HepG2 (cell line): ENCODE measurements around the gene CCNJL. TPM values are rescaled to one million over a fixed set of nuclear protein-coding genes. Genes with fewer than 3 reads are reported as not detected.

Source experiments
- ARNT2 ChIP-seq: sonication (generic); formaldehyde crosslinking; IDR thresholded peaks from 2 replicates; pipeline ENCODE4 v1.8.0; 2022; ENCODE audit warnings: mild to moderate bottlenecking, low read depth, missing genetic modification reagents, moderate library complexity
- EEA1 ChIP-seq: sonication (generic); formaldehyde crosslinking; IDR thresholded peaks from 2 replicates; pipeline ENCODE4 v1.5.1; 2020; ENCODE audit warnings: mild to moderate bottlenecking, missing genetic modification reagents, borderline replicate concordance
- FOXK1 ChIP-seq: sonication (generic); formaldehyde crosslinking; IDR thresholded peaks from 2 replicates; pipeline ENCODE4 v1.4.0; 2020; ENCODE audit warnings: low read depth, missing genetic modification reagents, borderline replicate concordance
- HDAC1 ChIP-seq: sonication (generic); formaldehyde crosslinking; IDR thresholded peaks from 2 replicates; pipeline ENCODE4 v1.5.1; 2020; ENCODE audit warnings: mild to moderate bottlenecking, missing genetic modification reagents
- KDM6A ChIP-seq: IDR thresholded peaks from 2 replicates; pipeline ENCODE4 v1.6.1; 2016; ENCODE audit warnings: low read depth
- MLLT10 ChIP-seq: sonication (generic); formaldehyde crosslinking; IDR thresholded peaks from 2 replicates; pipeline ENCODE4 v1.4.0; 2020; ENCODE audit warnings: missing genetic modification reagents
- NRL ChIP-seq: sonication (generic); formaldehyde crosslinking; IDR thresholded peaks from 2 replicates; pipeline ENCODE4 v1.5.0; 2020; ENCODE audit warnings: missing genetic modification reagents, mild to moderate bottlenecking, moderate library complexity, borderline replicate concordance
- POLR2G ChIP-seq: fragments of 200-400 bp; formaldehyde crosslinking; IDR thresholded peaks from 2 replicates; pipeline ENCODE4 v1.6.1; 2018; ENCODE audit warnings: mild to moderate bottlenecking, low read depth, low read length, moderate library complexity
- SAP130 ChIP-seq: IDR thresholded peaks from 2 replicates; pipeline ENCODE4 v1.6.1; 2016; ENCODE audit warnings: low read depth
- SP4 ChIP-seq: sonication (generic); formaldehyde crosslinking; IDR thresholded peaks from 2 replicates; pipeline ENCODE4 v1.8.1; 2023; ENCODE audit warnings: mild to moderate bottlenecking, missing genetic modification reagents
- U2AF2 ChIP-seq: fragments of 200-400 bp; formaldehyde crosslinking; IDR thresholded peaks from 2 replicates; pipeline ENCODE4 v1.6.1; 2017; ENCODE audit warnings: low read depth, mild to moderate bottlenecking, low read length
- ZNF180 ChIP-seq: sonication (generic); formaldehyde crosslinking; IDR thresholded peaks from 2 replicates; pipeline ENCODE4 v1.4.0; 2020; ENCODE audit warnings: low read depth, missing genetic modification reagents, borderline replicate concordance
- ZNF431 ChIP-seq: sonication (generic); formaldehyde crosslinking; IDR thresholded peaks from 2 replicates; pipeline ENCODE4 v1.9.0; 2022; ENCODE audit warnings: missing genetic modification reagents, low read depth, mild to moderate bottlenecking, borderline replicate concordance
- ZNF777 ChIP-seq: sonication (generic); formaldehyde crosslinking; IDR thresholded peaks from 2 replicates; pipeline ENCODE4 v1.4.0; 2020; ENCODE audit warnings: missing genetic modification reagents
- ZSCAN29 ChIP-seq: sonication (generic); formaldehyde crosslinking; conservative IDR thresholded peaks from 2 replicates; pipeline ENCODE4 v1.4.0; 2020; ENCODE audit warnings: mild to moderate bottlenecking, missing genetic modification reagents
- polyA plus RNA-seq, 8 experiments: library from polyadenylated mRNA; depleted of rRNA in 3 of 8; stranded (reverse) in 7 of 8; unstranded in 1 of 8; fragments of >200 nt; fragmentation: Illumina TruSeq in 4 of 8; extraction: Trizol in 4 of 8; gene quantifications; 2 replicates each; pipeline versions ENCODE4 v1.2.1 to v1.2.3, GENCODE V29; 2011 to 2016; ENCODE audit warnings: low read depth in 4 of 8, missing spikeins in 1 of 8, mixed read lengths in 1 of 8; ENCODE audit not compliant: insufficient read depth in 1 of 8
- total RNA-seq, 5 experiments: library from RNA; depleted of rRNA; stranded (reverse); fragments of >200 nt; fragmentation: Illumina TruSeq; extraction: Trizol; gene quantifications; 2 replicates each; pipeline ENCODE4 v1.2.3, GENCODE V29; 2016; ENCODE audit warnings: low read depth in 1 of 5
- TF ChIP-seq, protein P1 (sequence below): IDR thresholded peaks from 2 replicates; pipeline ENCODE4 v1.6.1; 2012; ENCODE audit warnings: inconsistent platforms
- TF ChIP-seq, protein P2 (sequence below): sonication (generic); formaldehyde crosslinking; IDR thresholded peaks from 2 replicates; pipeline ENCODE4 v1.4.0; 2020; ENCODE audit warnings: missing genetic modification reagents, mild to moderate bottlenecking, borderline replicate concordance
- TF ChIP-seq, protein P3 (sequence below): sonication (generic); formaldehyde crosslinking; IDR thresholded peaks from 2 replicates; pipeline ENCODE4 v1.5.1; 2020; ENCODE audit warnings: mild to moderate bottlenecking, missing genetic modification reagents, borderline replicate concordance
- TF ChIP-seq, protein P4 (sequence below): sonication (generic); formaldehyde crosslinking; IDR thresholded peaks from 2 replicates; pipeline ENCODE4 v1.8.0; 2023; ENCODE audit warnings: mild to moderate bottlenecking, missing genetic modification reagents

The CCNJL gene
- total and polyA plus RNA-seq, 2 of the 13 experiments (the other 11 are each of a cell fraction or from before 2014, with no cell fraction given): 1.6 to 4.4 TPM

DNA sequence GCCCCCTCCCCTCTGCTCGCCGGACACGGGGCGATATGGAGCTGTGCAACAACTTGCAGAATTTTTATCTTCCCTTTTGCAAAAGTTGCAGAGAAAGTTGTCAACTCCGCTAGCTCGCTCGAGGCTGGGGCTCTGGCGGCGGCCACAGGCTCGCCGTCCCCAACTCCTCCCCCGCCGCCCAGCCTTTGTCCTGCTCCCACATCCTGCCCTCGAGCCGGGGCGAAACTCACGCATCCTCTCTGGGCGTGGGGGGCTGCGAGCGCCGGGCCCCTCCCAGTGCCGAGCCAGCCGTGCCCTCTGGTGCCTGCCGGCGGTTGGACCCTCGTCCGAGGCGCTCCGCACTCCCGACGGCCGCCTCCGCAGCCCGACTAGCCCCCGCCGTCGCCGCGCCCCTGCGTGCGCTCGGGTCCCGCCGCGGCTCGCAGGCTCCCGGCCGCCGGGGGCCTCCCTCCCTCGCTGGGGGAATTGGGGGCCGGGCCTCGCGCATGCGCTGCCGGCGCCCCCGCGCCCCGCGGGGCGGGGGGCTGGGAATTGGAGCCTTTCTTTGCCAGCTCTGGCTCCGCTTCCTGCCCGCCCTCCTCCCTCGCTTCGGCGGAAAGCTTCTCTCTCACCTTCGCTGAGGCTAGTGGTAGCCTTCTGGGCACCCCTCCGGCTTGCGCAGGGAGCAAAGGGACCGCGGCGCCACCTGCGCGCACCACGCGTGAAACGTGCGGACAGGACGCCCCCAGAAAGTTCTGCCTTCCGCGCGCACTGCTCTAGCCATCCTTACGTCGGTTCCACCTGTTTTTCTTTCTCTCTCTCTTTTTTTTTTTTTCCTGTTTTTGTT, at the start of gene CCNJL (continued):
- TF ChIP-seq ZNF431 (CRISPR knock-in tag) (no peak), U2AF2 (no peak), KDM6A (CRISPR knock-in tag) (no peak), ZNF180 (no peak), EEA1 (0 out of 2 replicates have a peak, but pooled peaks have one; percentile 7), ZNF777 (peak; percentile 97), SP4 (peak; percentile 42), ZSCAN29 (CRISPR knock-in tag) (no peak), POLR2G (peak; percentile 81), FOXK1 (CRISPR knock-in tag) (0 out of 2 replicates have a peak, but pooled peaks have one; percentile 13), SAP130 (CRISPR knock-in tag) (peak; percentile 45; the same call in 1 of the 2 replicates), MLLT10 (CRISPR knock-in tag) (no peak), ARNT2 (CRISPR knock-in tag) (no peak; the same call in 1 of the 2 replicates), NRL (CRISPR knock-in tag) (no peak), HDAC1 (no peak)
- TF ChIP-seq, protein P1, sequence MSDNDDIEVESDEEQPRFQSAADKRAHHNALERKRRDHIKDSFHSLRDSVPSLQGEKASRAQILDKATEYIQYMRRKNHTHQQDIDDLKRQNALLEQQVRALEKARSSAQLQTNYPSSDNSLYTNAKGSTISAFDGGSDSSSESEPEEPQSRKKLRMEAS: peak; percentile 50; the same call in 1 of the 2 replicates
- TF ChIP-seq, protein P2, sequence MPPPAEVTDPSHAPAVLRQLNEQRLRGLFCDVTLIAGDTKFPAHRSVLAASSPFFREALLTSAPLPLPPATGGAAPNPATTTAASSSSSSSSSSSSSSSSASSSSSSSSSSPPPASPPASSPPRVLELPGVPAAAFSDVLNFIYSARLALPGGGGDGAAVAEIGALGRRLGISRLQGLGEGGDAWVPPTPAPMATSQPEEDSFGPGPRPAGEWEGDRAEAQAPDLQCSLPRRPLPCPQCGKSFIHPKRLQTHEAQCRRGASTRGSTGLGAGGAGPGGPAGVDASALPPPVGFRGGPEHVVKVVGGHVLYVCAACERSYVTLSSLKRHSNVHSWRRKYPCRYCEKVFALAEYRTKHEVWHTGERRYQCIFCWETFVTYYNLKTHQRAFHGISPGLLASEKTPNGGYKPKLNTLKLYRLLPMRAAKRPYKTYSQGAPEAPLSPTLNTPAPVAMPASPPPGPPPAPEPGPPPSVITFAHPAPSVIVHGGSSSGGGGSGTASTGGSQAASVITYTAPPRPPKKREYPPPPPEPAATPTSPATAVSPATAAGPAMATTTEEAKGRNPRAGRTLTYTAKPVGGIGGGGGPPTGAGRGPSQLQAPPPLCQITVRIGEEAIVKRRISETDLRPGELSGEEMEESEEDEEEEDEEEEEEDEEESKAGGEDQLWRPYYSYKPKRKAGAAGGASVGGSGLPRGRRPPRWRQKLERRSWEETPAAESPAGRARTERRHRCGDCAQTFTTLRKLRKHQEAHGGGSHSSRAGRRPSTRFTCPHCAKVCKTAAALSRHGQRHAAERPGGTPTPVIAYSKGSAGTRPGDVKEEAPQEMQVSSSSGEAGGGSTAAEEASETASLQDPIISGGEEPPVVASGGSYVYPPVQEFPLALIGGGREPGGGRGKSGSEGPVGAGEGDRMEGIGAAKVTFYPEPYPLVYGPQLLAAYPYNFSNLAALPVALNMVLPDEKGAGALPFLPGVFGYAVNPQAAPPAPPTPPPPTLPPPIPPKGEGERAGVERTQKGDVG: no peak
- TF ChIP-seq, protein P3, sequence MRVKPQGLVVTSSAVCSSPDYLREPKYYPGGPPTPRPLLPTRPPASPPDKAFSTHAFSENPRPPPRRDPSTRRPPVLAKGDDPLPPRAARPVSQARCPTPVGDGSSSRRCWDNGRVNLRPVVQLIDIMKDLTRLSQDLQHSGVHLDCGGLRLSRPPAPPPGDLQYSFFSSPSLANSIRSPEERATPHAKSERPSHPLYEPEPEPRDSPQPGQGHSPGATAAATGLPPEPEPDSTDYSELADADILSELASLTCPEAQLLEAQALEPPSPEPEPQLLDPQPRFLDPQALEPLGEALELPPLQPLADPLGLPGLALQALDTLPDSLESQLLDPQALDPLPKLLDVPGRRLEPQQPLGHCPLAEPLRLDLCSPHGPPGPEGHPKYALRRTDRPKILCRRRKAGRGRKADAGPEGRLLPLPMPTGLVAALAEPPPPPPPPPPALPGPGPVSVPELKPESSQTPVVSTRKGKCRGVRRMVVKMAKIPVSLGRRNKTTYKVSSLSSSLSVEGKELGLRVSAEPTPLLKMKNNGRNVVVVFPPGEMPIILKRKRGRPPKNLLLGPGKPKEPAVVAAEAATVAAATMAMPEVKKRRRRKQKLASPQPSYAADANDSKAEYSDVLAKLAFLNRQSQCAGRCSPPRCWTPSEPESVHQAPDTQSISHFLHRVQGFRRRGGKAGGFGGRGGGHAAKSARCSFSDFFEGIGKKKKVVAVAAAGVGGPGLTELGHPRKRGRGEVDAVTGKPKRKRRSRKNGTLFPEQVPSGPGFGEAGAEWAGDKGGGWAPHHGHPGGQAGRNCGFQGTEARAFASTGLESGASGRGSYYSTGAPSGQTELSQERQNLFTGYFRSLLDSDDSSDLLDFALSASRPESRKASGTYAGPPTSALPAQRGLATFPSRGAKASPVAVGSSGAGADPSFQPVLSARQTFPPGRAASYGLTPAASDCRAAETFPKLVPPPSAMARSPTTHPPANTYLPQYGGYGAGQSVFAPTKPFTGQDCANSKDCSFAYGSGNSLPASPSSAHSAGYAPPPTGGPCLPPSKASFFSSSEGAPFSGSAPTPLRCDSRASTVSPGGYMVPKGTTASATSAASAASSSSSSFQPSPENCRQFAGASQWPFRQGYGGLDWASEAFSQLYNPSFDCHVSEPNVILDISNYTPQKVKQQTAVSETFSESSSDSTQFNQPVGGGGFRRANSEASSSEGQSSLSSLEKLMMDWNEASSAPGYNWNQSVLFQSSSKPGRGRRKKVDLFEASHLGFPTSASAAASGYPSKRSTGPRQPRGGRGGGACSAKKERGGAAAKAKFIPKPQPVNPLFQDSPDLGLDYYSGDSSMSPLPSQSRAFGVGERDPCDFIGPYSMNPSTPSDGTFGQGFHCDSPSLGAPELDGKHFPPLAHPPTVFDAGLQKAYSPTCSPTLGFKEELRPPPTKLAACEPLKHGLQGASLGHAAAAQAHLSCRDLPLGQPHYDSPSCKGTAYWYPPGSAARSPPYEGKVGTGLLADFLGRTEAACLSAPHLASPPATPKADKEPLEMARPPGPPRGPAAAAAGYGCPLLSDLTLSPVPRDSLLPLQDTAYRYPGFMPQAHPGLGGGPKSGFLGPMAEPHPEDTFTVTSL: no peak
- TF ChIP-seq, protein P4, sequence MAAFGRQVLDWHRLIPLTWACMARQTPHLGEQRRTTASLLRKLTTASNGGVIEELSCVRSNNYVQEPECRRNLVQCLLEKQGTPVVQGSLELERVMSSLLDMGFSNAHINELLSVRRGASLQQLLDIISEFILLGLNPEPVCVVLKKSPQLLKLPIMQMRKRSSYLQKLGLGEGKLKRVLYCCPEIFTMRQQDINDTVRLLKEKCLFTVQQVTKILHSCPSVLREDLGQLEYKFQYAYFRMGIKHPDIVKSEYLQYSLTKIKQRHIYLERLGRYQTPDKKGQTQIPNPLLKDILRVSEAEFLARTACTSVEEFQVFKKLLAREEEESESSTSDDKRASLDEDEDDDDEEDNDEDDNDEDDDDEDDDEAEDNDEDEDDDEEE (CRISPR knock-in tag): no peak
